H1 (cell line): ENCODE measurements around the gene MTHFD1. TPM values are rescaled to one million over a fixed set of nuclear protein-coding genes. Genes with fewer than 3 reads are reported as not detected.

Source experiments
- CTCF ChIA-PET: fragments of 300-600 bp; sonication (Branson Sonifier 250); formaldehyde crosslinking; loops from one replicate; lab custom pipeline; 2021; ENCODE audit not compliant: partially characterized antibody; lab: Charles Lee
- POLR2A ChIA-PET: fragments of 300-600 bp; sonication (Branson Sonifier 250); formaldehyde crosslinking; loops from one replicate; lab custom pipeline; 2021; ENCODE audit warnings: inconsistent platforms; ENCODE audit not compliant: partially characterized antibody; lab: Charles Lee
- DNase-seq, 2 experiments: peaks; one replicate each; pipeline versions ENCODE4 v3.0.0 to v3.0.0-alpha.2; 2010 to 2022; ENCODE audit warnings: low spot score in 2 of 2, low read depth in 1 of 2, mixed read lengths in 1 of 2
- FAIRE-seq: peaks from 2 replicates; lab custom pipeline; 2011; peaks lifted over from hg19 to GRCh38; lab: Jason Lieb, UNC
- H2AFZ ChIP-seq: 2 replicates; pipeline ENCODE4 v1.8.1; 2012; ENCODE audit warnings: low read length, inconsistent platforms
- H2AK5ac ChIP-seq: 2 replicates; pipeline ENCODE4 v1.6.1; 2013; ENCODE audit warnings: low read depth, low read length
- H2BK120ac ChIP-seq: replicated peaks from 2 replicates; pipeline ENCODE3; 2013; ENCODE audit warnings: low read depth, low read length, inconsistent platforms
- H2BK12ac ChIP-seq: 2 replicates; pipeline ENCODE4 v1.6.1; 2013; ENCODE audit warnings: low read depth, low read length
- H2BK15ac ChIP-seq: 2 replicates; pipeline ENCODE4 v1.6.1; 2013; ENCODE audit warnings: low read length
- H2BK20ac ChIP-seq: 2 replicates; pipeline ENCODE4 v1.6.1; 2013; ENCODE audit warnings: low read length
- H2BK5ac ChIP-seq: 2 replicates; pipeline ENCODE4 v1.6.1; 2013; ENCODE audit warnings: low read depth, low read length
- H3K14ac ChIP-seq: 2 replicates; pipeline ENCODE4 v1.6.1; 2013; ENCODE audit warnings: inconsistent platforms; ENCODE audit not compliant: insufficient read length
- H3K18ac ChIP-seq: 2 replicates; pipeline ENCODE4 v1.6.1; 2013; ENCODE audit warnings: low read length; ENCODE audit errors: extremely low read depth
- H3K23ac ChIP-seq: 2 replicates; pipeline ENCODE4 v1.6.1; 2013; ENCODE audit warnings: inconsistent platforms; ENCODE audit not compliant: insufficient read length
- H3K23me2 ChIP-seq: 2 replicates; pipeline ENCODE4 v1.6.1; 2013; ENCODE audit warnings: low read depth, low read length
- H3K27ac ChIP-seq: 2 replicates; pipeline ENCODE4 v1.6.1; 2011; ENCODE audit warnings: low read depth, low read length, inconsistent platforms
- H3K27me3 ChIP-seq, 4 experiments: replicated peaks in 1 of 4; 1 replicate in 1 of 4; 2 replicates in 3 of 4; pipeline versions ENCODE4 v1.6.1 to v1.8.1; 2011 to 2013; ENCODE audit warnings: low read length in 3 of 4, mild to moderate bottlenecking in 3 of 4, inconsistent platforms in 2 of 4, mixed read lengths in 2 of 4, moderate library complexity in 1 of 4; ENCODE audit not compliant: control insufficient read depth in 3 of 4, insufficient read depth in 3 of 4; ENCODE audit errors: extremely low read depth in 1 of 4
- H3K36me3 ChIP-seq, 4 experiments: 2 replicates each; pipeline versions ENCODE4 v1.6.1 to v1.8.1; 2011 to 2013; ENCODE audit warnings: mild to moderate bottlenecking in 4 of 4, low read length in 3 of 4, moderate library complexity in 2 of 4, control low read depth in 1 of 4, inconsistent platforms in 1 of 4; ENCODE audit not compliant: insufficient read depth in 4 of 4, control insufficient read depth in 2 of 4
- H3K4ac ChIP-seq: replicated peaks from 2 replicates; pipeline ENCODE3; 2013; ENCODE audit warnings: low read length, low read depth, mixed read lengths, inconsistent platforms; ENCODE audit not compliant: insufficient read length
- H3K4me1 ChIP-seq, 4 experiments: replicated peaks in 1 of 4; 1 replicate in 1 of 4; 2 replicates in 3 of 4; pipeline versions ENCODE4 v1.6.1 to v1.8.1; 2011 to 2013; ENCODE audit warnings: low read length in 3 of 4, inconsistent platforms in 2 of 4, mixed read lengths in 1 of 4; ENCODE audit not compliant: insufficient read depth in 4 of 4, control insufficient read depth in 3 of 4
- H3K4me2 ChIP-seq, 2 experiments: 2 replicates each; pipeline versions ENCODE4 v1.6.1 to v1.8.1; 2011 to 2013; ENCODE audit warnings: low read depth in 2 of 2, low read length in 2 of 2, control low read depth in 1 of 2, inconsistent platforms in 1 of 2, mild to moderate bottlenecking in 1 of 2; ENCODE audit not compliant: insufficient read depth in 1 of 2
- H3K4me3 ChIP-seq, 4 experiments: fragments of 200-600, 300-600 bp in 1 of 4; sonication (generic), shearing (Covaris generic), sonication (Bioruptor Twin) in 1 of 4; 2 replicates each; pipeline versions ENCODE4 v1.5.1 to v1.8.1; 2011 to 2016; ENCODE audit warnings: low read length in 4 of 4, low read depth in 3 of 4, control low read depth in 2 of 4, inconsistent platforms in 2 of 4, mild to moderate bottlenecking in 2 of 4, mixed read lengths in 1 of 4, moderate library complexity in 1 of 4; ENCODE audit not compliant: insufficient read depth in 2 of 4; ENCODE audit errors: extremely low read depth in 1 of 4
- H3K56ac ChIP-seq: replicated peaks from 2 replicates; pipeline ENCODE3; 2013; ENCODE audit warnings: low read depth, mild to moderate bottlenecking, mixed read lengths, low read length, inconsistent platforms; ENCODE audit not compliant: insufficient read length
- H3K79me1 ChIP-seq: 2 replicates; pipeline ENCODE4 v1.6.1; 2013; ENCODE audit warnings: low read depth, low read length, control low read depth
- H3K79me2 ChIP-seq, 2 experiments: 2 replicates each; pipeline versions ENCODE4 v1.6.1 to v1.8.1; 2012 to 2013; ENCODE audit warnings: low read length in 2 of 2, mild to moderate bottlenecking in 2 of 2, inconsistent platforms in 1 of 2; ENCODE audit not compliant: insufficient read depth in 2 of 2, control insufficient read depth in 1 of 2
- H3K9ac ChIP-seq, 4 experiments: replicated peaks in 1 of 4; 1 replicate in 1 of 4; 2 replicates in 3 of 4; pipeline versions ENCODE4 v1.6.1 to v1.8.1; 2011 to 2013; ENCODE audit warnings: low read depth in 3 of 4, low read length in 3 of 4, control low read depth in 2 of 4, mild to moderate bottlenecking in 2 of 4, moderate library complexity in 2 of 4, inconsistent platforms in 1 of 4; ENCODE audit errors: extremely low read depth in 1 of 4
- H3K9me3 ChIP-seq, 2 experiments: 2 replicates each; pipeline versions ENCODE4 v1.6.1 to v1.8.1; 2012 to 2013; ENCODE audit warnings: mild to moderate bottlenecking in 2 of 2, moderate library complexity in 2 of 2, control low read depth in 1 of 2, inconsistent platforms in 1 of 2, low read depth in 1 of 2, low read length in 1 of 2, mixed read lengths in 1 of 2; ENCODE audit not compliant: insufficient read depth in 2 of 2
- H4K20me1 ChIP-seq, 2 experiments: replicated peaks in 1 of 2; 2 replicates each; pipeline versions ENCODE3 to v1.8.1; 2011 to 2013; ENCODE audit warnings: inconsistent platforms in 2 of 2, low read length in 2 of 2, mild to moderate bottlenecking in 1 of 2; ENCODE audit not compliant: insufficient read depth in 2 of 2, control insufficient read depth in 1 of 2
- H4K5ac ChIP-seq: 2 replicates; pipeline ENCODE4 v1.6.1; 2013; ENCODE audit warnings: low read length, low read depth, mixed read lengths, inconsistent platforms; ENCODE audit not compliant: insufficient read length
- H4K8ac ChIP-seq: 2 replicates; pipeline ENCODE4 v1.8.0; 2013; ENCODE audit warnings: mild to moderate bottlenecking, moderate library complexity, low read length, inconsistent platforms; ENCODE audit not compliant: insufficient read depth; ENCODE audit errors: extremely low read depth
- H4K91ac ChIP-seq: replicated peaks from 2 replicates; pipeline ENCODE3; 2013; ENCODE audit warnings: low read length, mixed read lengths, inconsistent platforms; ENCODE audit not compliant: insufficient read length
- BACH1 ChIP-seq: IDR thresholded peaks from 2 replicates; pipeline ENCODE4 v1.6.1; 2012; ENCODE audit warnings: low read length, improper control_type of control experiment
- BCL11A ChIP-seq, 2 experiments: IDR thresholded peaks; one replicate each; pipeline ENCODE4 v1.6.1; 2011; ENCODE audit warnings: low read depth in 2 of 2, low read length in 2 of 2, mild to moderate bottlenecking in 2 of 2
- MAX ChIP-seq: IDR thresholded peaks from 2 replicates; pipeline ENCODE4 v1.6.1; 2012; ENCODE audit warnings: inconsistent platforms
- NANOG ChIP-seq: IDR thresholded peaks from 2 replicates; pipeline ENCODE4 v1.6.1; 2011; ENCODE audit warnings: low read length, low read depth, mild to moderate bottlenecking, inconsistent platforms; ENCODE audit not compliant: insufficient read depth, poor library complexity, severe bottlenecking
- whole genome bisulfite sequencing, 2 experiments: shearing (Covaris generic) in 1 of 2; methylation state at CpG; one replicate each; pipeline versions ENCODE4 v1.1.6 to v1.1.7; 2013 to 2015; ENCODE audit warnings: low lambda C conversion rate in 2 of 2, mixed read lengths in 2 of 2, inconsistent platforms in 1 of 2, low coverage in 1 of 2, missing lambda C conversion rate in 1 of 2; ENCODE audit not compliant: insufficient replicate concordance in 2 of 2, insufficient coverage in 1 of 2, insufficient read length in 1 of 2; ENCODE audit errors: extremely low coverage in 1 of 2, missing lambda C conversion rate in 1 of 2; 5-methylcytosine and 5-hydroxymethylcytosine counted together
- polyA plus RNA-seq, 7 experiments: library from polyadenylated mRNA; depleted of rRNA in 3 of 7; stranded (reverse) in 5 of 7; unstranded in 2 of 7; fragments of >200 nt in 5 of 7; fragments of 200-250 nt in 2 of 7; gene quantifications; 1 replicate in 5 of 7; 2 replicates in 1 of 7; 4 replicates in 1 of 7; pipeline versions ENCODE4 v1.2.1 to v1.2.3, GENCODE V29; 2011 to 2013; ENCODE audit warnings: missing spikeins in 2 of 7, mixed read lengths in 2 of 7
- total RNA-seq: library from RNA; stranded (reverse); fragmentation: NEBNext Ultra II Directional; extraction: Animal tissue kit (Norgen Biotek cat#: 25700); gene quantifications from 2 replicates; pipeline ENCODE4 v1.2.1, GENCODE V29; 2021

The MTHFD1 gene
- total and polyA plus RNA-seq, 2 of the 8 experiments (the other 6 are each of a cell fraction or from before 2014, with no cell fraction given) = 79.7 to 332 TPM

- Histone ChIP-seq H3K4me2 (no peak overlapping the region), H3K56ac (no peak overlapping the region), H4K91ac (no peak overlapping the region), H3K23me2 (no peaks in the 10 kb centered on the region; the same call in 1 of the 2 replicates), H4K20me1 (no peaks in the 10 kb centered on the region), H2BK20ac (no peak overlapping the region), H3K4ac (no peak overlapping the region), H3K79me1 (no peaks in the 10 kb centered on the region), H2AFZ (no peak overlapping the region), H3K9ac (no peak overlapping the region), H3K27me3 (no peaks in the 10 kb centered on the region), H4K8ac (no peak overlapping the region), H2BK120ac (no peak overlapping the region), H3K14ac (no peak overlapping the region), H3K27ac (no peak overlapping the region), H3K4me1 (no peaks in the 10 kb centered on the region), H3K9me3 (no peaks in the 10 kb centered on the region), H4K5ac (no peak overlapping the region), H3K79me2 (no peaks in the 10 kb centered on the region), H2AK5ac (no peak overlapping the region), H3K23ac (no peak overlapping the region), H3K18ac (no peak overlapping the region), H3K4me3 (no peak overlapping the region), H2BK15ac (no peak overlapping the region), H3K36me3 (peaks cover 36 to 87% (median 72%) of the 10 kb centered on the region in 4 experiments), H2BK12ac (no peak overlapping the region), H2BK5ac (peak overlapping the region; percentile 17; the same call in 1 of the 2 replicates)
- DNase-seq (no peak), FAIRE-seq (no peak)
- ChIA-PET CTCF (interaction anchor here (4.8 kb wide), 1 partner anchor 14 kb away, joined by 23 read pairs; no protein-coding TSS in a partner anchor), POLR2A (interaction anchor here (0.7 to 1.2 kb wide), 5 partner anchors 14 to 56 kb away, joined by 3 to 4 read pairs (median 3); no protein-coding TSS in a partner anchor)
- TF ChIP-seq NANOG (no peak), MAX (no peak), BACH1 (no peak), BCL11A (IDR thresholded peaks at IDR 0.05; ENCODE audit: low read depth in 2 of 2, low read length in 2 of 2) (no peak)
- 95% methylated on average over 11 of the region's 11 CpGs; no CpG with 5 or more reads in 1 of the 2 experiments for WGBS, 2 experiments
Measured at GRCh38 chr14:64444140-64444539, 56.0 kb downstream of the MTHFD1 start.
